Activated CD8-positive, alpha-beta T cell treated with anti-CD3 and anti-CD28 coated beads for 36 hours (primary cell): ENCODE results near the gene IFITM2. TPM values are rescaled to one million over a fixed set of nuclear protein-coding genes. Genes with fewer than 3 reads are reported as not detected.

Experiments used
- ATAC-seq: fragments of 200-7000 bp; cut with Tn5 transposase; one replicate; pipeline ENCODE4 v1.10.0; 2021; ENCODE audit warnings: mild to moderate bottlenecking, moderate library complexity
- CTCF ChIA-PET: fragments of 350-600 bp; sonication (Branson Sonifier 250); formaldehyde crosslinking; loops from one replicate; lab custom pipeline; 2021; ENCODE audit warnings: antibody characterized with exemption; lab: Charles Lee
- POLR2A ChIA-PET: fragments of 350-600 bp; sonication (Branson Sonifier 250); formaldehyde crosslinking; loops from one replicate; lab custom pipeline; 2021; ENCODE audit warnings: antibody characterized with exemption; lab: Charles Lee
- DNase-seq: peaks from one replicate; pipeline ENCODE4 v3.0.0-alpha.2; 2020
- H3K27ac Mint-ChIP-seq: one replicate; pipeline ENCODE4 v1.8.0; 2021; ENCODE audit warnings: mild to moderate bottlenecking, mixed read lengths
- H3K27me3 Mint-ChIP-seq: one replicate; pipeline ENCODE4 v1.8.0; 2021; ENCODE audit warnings: mixed read lengths
- H3K36me3 Mint-ChIP-seq: one replicate; pipeline ENCODE4 v1.8.0; 2021; ENCODE audit warnings: low read depth, mixed read lengths
- H3K4me1 Mint-ChIP-seq: one replicate; pipeline ENCODE4 v1.8.0; 2021; ENCODE audit warnings: low read depth, mixed read lengths
- H3K4me3 Mint-ChIP-seq: one replicate; pipeline ENCODE4 v1.8.0; 2021; ENCODE audit warnings: mild to moderate bottlenecking, moderate library complexity, mixed read lengths
- H3K9me3 Mint-ChIP-seq: one replicate; pipeline ENCODE4 v1.8.0; 2021; ENCODE audit warnings: mixed read lengths
- intact Hi-C: fragments of 100-400 bp; cut with micrococcal nuclease; formaldehyde crosslinking; loops from one replicate; pipeline ENCODE4 v1.10.0; 2022
- total RNA-seq, 2 experiments: library from RNA; stranded (reverse); gene quantifications; one replicate each; pipeline ENCODE4 v1.2.3, GENCODE V29; 2021
- TF ChIP-seq, protein P1 (sequence below): fragments of 200-600 bp; IDR thresholded peaks from one replicate; pipeline ENCODE4 v1.8.0; 2022; ENCODE audit warnings: antibody characterized with exemption, mild to moderate bottlenecking

IFITM2 gene
- total RNA-seq, 2 experiments from 2014 or later: 540 to 549 TPM

DNA sequence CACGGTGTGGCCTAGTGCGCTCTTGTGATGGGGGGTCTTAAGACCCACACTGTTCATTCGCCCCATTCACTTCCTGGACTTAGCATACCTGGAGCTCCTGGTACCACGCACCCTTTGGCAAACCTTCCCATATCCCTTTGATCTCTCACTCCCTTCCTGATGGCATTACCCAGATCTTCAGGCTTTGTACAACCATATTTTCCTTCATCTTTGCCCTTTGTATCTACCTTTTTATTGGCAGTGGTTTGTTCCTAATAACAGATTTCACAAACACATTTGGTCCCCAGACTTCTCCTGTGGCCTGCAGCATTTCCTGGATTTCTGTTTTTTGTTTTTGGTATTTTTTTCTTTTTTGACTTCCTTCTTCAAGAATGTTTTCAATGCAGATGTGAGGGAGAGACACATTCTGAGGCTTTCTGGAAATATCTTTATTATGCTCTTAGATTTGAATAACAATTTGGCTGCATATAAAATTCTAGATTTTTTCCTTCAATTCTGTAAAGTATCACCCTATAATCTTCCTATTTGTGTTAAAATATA lies 29.1 kb downstream of the IFITM2 start:
- no peak overlapping the region for H3K27ac Mint-ChIP-seq
- no peak overlapping the region for H3K4me3 Mint-ChIP-seq
- ChIA-PET POLR2A (interaction anchor here (1.0 kb wide), 2 partner anchors 9 to 10 kb away, joined by 3 to 4 read pairs; no protein-coding TSS in a partner anchor), CTCF (no interaction called here)
- peaks cover 38% of the 10 kb centered on the region for H3K4me1 Mint-ChIP-seq
- H3K36me3 Mint-ChIP-seq: peaks cover 1% of the 10 kb centered on the region
- TF ChIP-seq, protein P1, sequence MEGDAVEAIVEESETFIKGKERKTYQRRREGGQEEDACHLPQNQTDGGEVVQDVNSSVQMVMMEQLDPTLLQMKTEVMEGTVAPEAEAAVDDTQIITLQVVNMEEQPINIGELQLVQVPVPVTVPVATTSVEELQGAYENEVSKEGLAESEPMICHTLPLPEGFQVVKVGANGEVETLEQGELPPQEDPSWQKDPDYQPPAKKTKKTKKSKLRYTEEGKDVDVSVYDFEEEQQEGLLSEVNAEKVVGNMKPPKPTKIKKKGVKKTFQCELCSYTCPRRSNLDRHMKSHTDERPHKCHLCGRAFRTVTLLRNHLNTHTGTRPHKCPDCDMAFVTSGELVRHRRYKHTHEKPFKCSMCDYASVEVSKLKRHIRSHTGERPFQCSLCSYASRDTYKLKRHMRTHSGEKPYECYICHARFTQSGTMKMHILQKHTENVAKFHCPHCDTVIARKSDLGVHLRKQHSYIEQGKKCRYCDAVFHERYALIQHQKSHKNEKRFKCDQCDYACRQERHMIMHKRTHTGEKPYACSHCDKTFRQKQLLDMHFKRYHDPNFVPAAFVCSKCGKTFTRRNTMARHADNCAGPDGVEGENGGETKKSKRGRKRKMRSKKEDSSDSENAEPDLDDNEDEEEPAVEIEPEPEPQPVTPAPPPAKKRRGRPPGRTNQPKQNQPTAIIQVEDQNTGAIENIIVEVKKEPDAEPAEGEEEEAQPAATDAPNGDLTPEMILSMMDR: no peak
- no peaks in the 10 kb centered on the region for H3K27me3 Mint-ChIP-seq
- intact Hi-C loops: no loop called here
- ATAC-seq (no peak), DNase-seq (no peak)
- peaks cover 3% of the 10 kb centered on the region for H3K9me3 Mint-ChIP-seq

DNA sequence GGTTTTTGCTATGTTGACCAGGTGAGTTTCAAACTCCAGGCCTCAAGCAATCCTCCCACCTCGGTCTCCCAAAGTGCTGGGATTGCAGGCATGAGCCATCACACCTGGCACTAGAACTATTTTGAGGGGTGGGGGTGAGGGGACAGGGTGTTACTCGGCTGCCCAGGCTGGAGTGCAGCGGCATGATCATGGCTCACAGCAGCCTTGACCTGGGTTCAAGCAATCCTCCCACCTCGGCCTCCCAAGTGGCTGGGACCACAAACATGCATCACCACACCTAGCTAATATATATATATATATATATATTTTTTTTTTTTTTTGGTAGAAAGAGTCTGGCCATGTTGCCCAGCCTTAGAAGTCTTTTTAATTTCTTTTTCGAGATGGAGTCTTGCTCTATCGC lies 30.1 kb downstream of the IFITM2 start:
- Mint-ChIP-seq H3K27ac (no peak overlapping the region), H3K36me3 (no peaks in the 10 kb centered on the region), H3K9me3 (peaks cover 3% of the 10 kb centered on the region), H3K4me1 (peaks cover 38% of the 10 kb centered on the region), H3K4me3 (no peak overlapping the region), H3K27me3 (no peaks in the 10 kb centered on the region)
- ChIA-PET POLR2A (interaction anchor here (0.7 to 5.4 kb wide), 2 partner anchors 8 to 69 kb away, joined by 3 to 23 read pairs; no protein-coding TSS in a partner anchor), CTCF (interaction anchor here (0.7 to 5.2 kb wide), 3 partner anchors 10 to 87 kb away, joined by 3 to 19 read pairs (median 3); no protein-coding TSS in a partner anchor)
- DNase-seq (no peak), ATAC-seq (no peak)
- intact Hi-C loops: no loop called here
- TF ChIP-seq, protein P1: no peak

DNA sequence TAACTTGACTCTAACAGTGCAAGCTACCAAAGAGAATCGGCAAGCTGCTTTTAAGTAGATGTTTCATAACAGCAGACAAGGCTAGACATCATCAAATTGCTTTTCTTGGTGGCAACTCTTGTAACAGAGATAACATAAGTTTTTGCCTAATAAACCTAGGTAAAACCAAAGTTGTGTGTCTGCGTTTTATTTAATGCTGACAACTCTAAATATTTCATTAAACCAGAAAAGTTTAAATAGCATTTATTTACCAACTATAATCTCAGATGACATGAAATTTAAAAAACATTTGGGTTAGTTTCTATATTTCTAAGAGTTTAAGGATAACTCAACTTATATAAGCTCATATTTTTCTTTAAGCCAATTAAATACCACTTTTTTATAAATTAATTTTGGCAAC lies 32.3 kb downstream of the IFITM2 start:
- Mint-ChIP-seq H3K4me1 (peaks cover 32% of the 10 kb centered on the region), H3K36me3 (no peaks in the 10 kb centered on the region), H3K4me3 (no peak overlapping the region), H3K9me3 (no peaks in the 10 kb centered on the region), H3K27ac (no peak overlapping the region), H3K27me3 (no peaks in the 10 kb centered on the region)
- ATAC-seq (no peak), DNase-seq (no peak)
- TF ChIP-seq, protein P1: no peak
- ChIA-PET CTCF (interaction anchor here (0.6 to 5.2 kb wide), 10 partner anchors 9 to 179 kb away, joined by 3 to 19 read pairs (median 6); no protein-coding TSS in a partner anchor), POLR2A (interaction anchor here (1.2 to 5.4 kb wide), 3 partner anchors 10 to 31 kb away, joined by 3 to 23 read pairs (median 7); no protein-coding TSS in a partner anchor)
- intact Hi-C loops: no loop called here

DNA sequence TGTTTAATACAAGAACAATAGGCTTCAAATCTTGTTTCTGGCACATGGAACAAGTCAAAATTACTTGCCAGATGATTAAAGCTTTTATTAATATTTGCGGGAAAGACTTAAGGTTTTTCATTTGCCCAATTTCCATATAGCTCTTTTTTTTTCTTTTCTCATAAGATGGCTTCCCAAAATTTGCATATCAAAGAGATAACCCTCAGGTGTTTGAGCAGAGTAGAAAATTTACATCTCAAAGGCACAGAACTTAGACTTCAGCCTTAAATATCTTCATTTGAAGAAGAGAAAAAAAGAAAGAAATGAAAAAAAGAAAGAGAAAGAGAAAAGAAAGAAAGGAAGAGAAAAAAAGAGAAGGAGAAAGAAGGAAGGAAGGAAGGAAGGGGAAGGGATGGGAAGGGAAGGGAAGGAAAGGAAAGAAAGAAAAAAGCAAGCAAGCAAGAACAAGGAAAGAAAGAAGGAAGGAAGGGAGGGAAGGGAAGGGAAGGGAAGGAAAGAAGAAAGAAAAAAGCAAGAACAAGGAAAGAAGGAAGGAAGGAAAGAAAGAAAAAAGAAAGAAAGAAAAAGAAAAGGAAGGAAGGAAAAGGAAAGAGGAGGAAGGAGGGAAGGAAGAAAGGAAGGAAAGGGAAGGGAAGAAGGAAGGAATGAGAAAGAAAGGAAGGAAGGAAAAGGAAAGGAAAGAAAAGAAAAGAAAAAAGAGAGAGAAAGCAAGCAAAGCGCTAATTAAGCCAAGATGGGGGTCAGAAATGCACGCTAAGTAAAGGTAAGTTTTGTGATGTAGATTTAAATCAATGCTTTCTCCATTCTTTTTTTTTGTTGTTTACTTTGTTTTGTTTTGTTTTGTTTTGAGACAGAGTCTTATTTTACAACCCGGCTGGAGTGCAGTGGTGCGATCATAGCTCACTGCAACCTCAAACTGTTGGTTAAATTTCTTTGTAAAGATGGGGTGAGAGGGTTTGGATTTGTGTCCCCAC lies 33.2 kb downstream of the IFITM2 start:
- no peak overlapping the region for H3K27ac Mint-ChIP-seq
- POLR2A ChIA-PET: interaction anchor here (0.7 to 5.4 kb wide), 5 partner anchors 8 to 31 kb away, joined by 3 to 23 read pairs (median 3); no protein-coding TSS in a partner anchor
- H3K27me3 Mint-ChIP-seq: no peaks in the 10 kb centered on the region

More for the DNA sequence above, 33.2 kb downstream of the IFITM2 start:
- CTCF ChIA-PET: interaction anchor here (0.6 to 5.2 kb wide), 10 partner anchors 8 to 178 kb away, joined by 3 to 19 read pairs (median 6); no protein-coding TSS in a partner anchor
- Mint-ChIP-seq H3K36me3 (no peaks in the 10 kb centered on the region), H3K4me1 (peaks cover 27% of the 10 kb centered on the region), H3K9me3 (peaks cover 4% of the 10 kb centered on the region), H3K4me3 (no peak overlapping the region)
- TF ChIP-seq, protein P1: peak; percentile 18
- ATAC-seq (no peak), DNase-seq (no peak)
- intact Hi-C loops: no loop called here
